Panc1 (cell line): ENCODE data around the gene RIOK2. TPM values are rescaled to one million over a fixed set of nuclear protein-coding genes. Genes with fewer than 3 reads are reported as not detected.
"Not testable (repeated sequence)": the region's sequence is repeated elsewhere in the genome, so short reads cannot be mapped to it uniquely, and the experiment has no call there.

ENCODE experiments used
- ATAC-seq: fragments of 200-7000 bp; cut with Tn5 transposase; 2 replicates; pipeline ENCODE4 v1.9.1; 2020; ENCODE audit warnings: mild to moderate bottlenecking, moderate library complexity
- BruUV-seq: library from RNA; stranded (reverse); fragments of 400-500 nt; replicated peaks from 2 replicates; lab custom pipeline; 2021; lab: Mats Ljungman, UMichigan
- CTCF ChIA-PET: fragments of 300-600 bp; sonication (Branson Sonifier 250); formaldehyde crosslinking; loops from one replicate; lab custom pipeline; 2022; ENCODE audit warnings: antibody characterized with exemption; lab: Charles Lee
- POLR2A ChIA-PET: fragments of 300-600 bp; sonication (Branson Sonifier 250); formaldehyde crosslinking; loops from one replicate; lab custom pipeline; 2022; ENCODE audit warnings: antibody characterized with exemption; lab: Charles Lee
- DNase-seq: peaks from one replicate; pipeline ENCODE4 v3.0.0-alpha.2; 2010; ENCODE audit warnings: low read depth, low spot score
- H3K27ac ChIP-seq: 2 replicates; pipeline ENCODE4 v1.5.1; 2011; ENCODE audit warnings: mild to moderate bottlenecking, low read length, inconsistent platforms
- H3K27me3 ChIP-seq: fragments of 200-500 bp; sonication (Bioruptor generic); 2 replicates; pipeline ENCODE4 v1.6.0; 2014; ENCODE audit warnings: low read length, inconsistent platforms; ENCODE audit not compliant: control insufficient read depth, insufficient read depth
- H3K36me3 ChIP-seq: fragments of 200-500 bp; sonication (Bioruptor generic); 2 replicates; pipeline ENCODE4 v1.5.1; 2014; ENCODE audit warnings: inconsistent platforms, mild to moderate bottlenecking, low read length, moderate library complexity; ENCODE audit not compliant: control insufficient read depth, insufficient read depth
- H3K4me1 ChIP-seq: 2 replicates; pipeline ENCODE4 v1.5.1; 2011; ENCODE audit warnings: inconsistent platforms, mild to moderate bottlenecking, low read length, moderate library complexity; ENCODE audit not compliant: control insufficient read depth, insufficient read depth
- H3K4me3 ChIP-seq, 2 experiments: 2 replicates each; pipeline ENCODE4 v1.5.1; 2011 to 2012; ENCODE audit warnings: low read depth in 2 of 2, low read length in 2 of 2, mild to moderate bottlenecking in 2 of 2, inconsistent platforms in 1 of 2, moderate library complexity in 1 of 2
- H3K9me3 ChIP-seq: fragments of 200-500 bp; sonication (Bioruptor generic); 2 replicates; pipeline ENCODE4 v1.5.1; 2014; ENCODE audit warnings: low read depth, mild to moderate bottlenecking, inconsistent platforms, low read length, moderate library complexity; ENCODE audit not compliant: control insufficient read depth, insufficient read depth
- CTCF ChIP-seq: fragments of 450-650 bp; IDR thresholded peaks from 2 replicates; pipeline ENCODE4 v1.5.1; 2017; ENCODE audit warnings: mild to moderate bottlenecking
- POLR2AphosphoS5 ChIP-seq: IDR thresholded peaks from 2 replicates; pipeline ENCODE4 v1.6.1; 2012; ENCODE audit warnings: mild to moderate bottlenecking, low read depth, low read length, moderate library complexity
- REST ChIP-seq, 2 experiments: IDR thresholded peaks; 2 replicates each; pipeline ENCODE4 v1.6.1; 2011 to 2012; ENCODE audit warnings: low read depth in 2 of 2, control low read depth in 1 of 2, low read length in 1 of 2, mild to moderate bottlenecking in 1 of 2, moderate library complexity in 1 of 2; ENCODE audit not compliant: insufficient read depth in 1 of 2
- SIN3A ChIP-seq: IDR thresholded peaks from 2 replicates; pipeline ENCODE4 v1.6.1; 2012; ENCODE audit warnings: low read depth, mild to moderate bottlenecking, low read length, moderate library complexity, borderline replicate concordance; ENCODE audit not compliant: insufficient read depth
- TCF7L2 ChIP-seq: IDR thresholded peaks from 2 replicates; pipeline ENCODE4 v1.6.1; 2011; ENCODE audit warnings: mild to moderate bottlenecking, low read depth, low read length, inconsistent platforms
- in situ Hi-C: cut with HindIII; loops from 2 replicates; pipeline ENCODE4 v1.10.0; 2016; ENCODE audit warnings: low sequenced_read_pairs, low pct_unique_long_range_greater_than_20kb
- intact Hi-C: fragments of 100-400 bp; cut with micrococcal nuclease; formaldehyde crosslinking; loops from one replicate; pipeline ENCODE4 v1.10.0; 2022; ENCODE audit not compliant: unreplicated experiment
- total RNA-seq: library from RNA; stranded (reverse); gene quantifications from one replicate; pipeline ENCODE4 v1.2.1, GENCODE V29; 2021; ENCODE audit not compliant: unreplicated experiment

RIOK2 gene
- total RNA-seq, 1 experiment from 2014 or later = 32.5 TPM

GRCh38 chr5:97141031-97141430, 42.0 kb downstream of the RIOK2 start:
- H3K36me3 ChIP-seq = no peaks in the 10 kb centered on the region
- ChIA-PET CTCF (interaction anchor here (0.6 kb wide), 1 partner anchor 272 kb away, joined by 3 read pairs; no protein-coding TSS in a partner anchor), POLR2A (no interaction called here)
- no peak for ATAC-seq
- DNase-seq = no peak
- H3K4me1 ChIP-seq = no peaks in the 10 kb centered on the region
- intact Hi-C loops (loop anchor here (10.0 kb wide), 2 partner anchors 96 to 146 kb away; no protein-coding TSS in a partner anchor), in situ Hi-C loops (no loop called here)
- peaks cover 10% of the 10 kb centered on the region for H3K27me3 ChIP-seq
- no peak overlapping the region for H3K4me3 ChIP-seq
- BruUV-seq = no TSS peak
- no peaks in the 10 kb centered on the region for H3K9me3 ChIP-seq
- H3K27ac ChIP-seq = no peak overlapping the region
- TF ChIP-seq REST (IDR thresholded peaks at IDR 0.05; ENCODE audit: insufficient read depth in 1 of 2, low read depth in 2 of 2, low read length in 1 of 2) = no peak
- no peak for TF ChIP-seq CTCF
- TF ChIP-seq POLR2AphosphoS5 = no peak
- TF ChIP-seq SIN3A = no peak
- no peak for TF ChIP-seq TCF7L2

GRCh38 chr5:97140250-97140649, 42.8 kb downstream of the RIOK2 start:
- ATAC-seq, H3K4me1 ChIP-seq, BruUV-seq, H3K9me3 ChIP-seq, H3K27ac ChIP-seq, H3K36me3 ChIP-seq, DNase-seq, in situ Hi-C loops, POLR2A ChIA-PET, H3K4me3 ChIP-seq: not testable (repeated sequence)
- CTCF ChIA-PET = interaction anchor here (0.6 kb wide), 1 partner anchor 271 kb away, joined by 3 read pairs; no protein-coding TSS in a partner anchor
- peaks cover 10% of the 10 kb centered on the region for H3K27me3 ChIP-seq
- intact Hi-C loops = loop anchor here (10.0 kb wide), 2 partner anchors 95 to 145 kb away; no protein-coding TSS in a partner anchor

GRCh38 chr5:97136475-97136874, 46.6 kb downstream of the RIOK2 start:
- Histone ChIP-seq H3K4me3 (no peak overlapping the region), H3K27me3 (peaks cover 8% of the 10 kb centered on the region), H3K4me1 (no peaks in the 10 kb centered on the region), H3K36me3 (no peaks in the 10 kb centered on the region), H3K27ac (no peak overlapping the region), H3K9me3 (no peaks in the 10 kb centered on the region)
- ATAC-seq (no peak), DNase-seq (no peak)
- BruUV-seq = no TSS peak
- intact Hi-C loops = no loop called here
- ChIA-PET POLR2A (no interaction called here), CTCF (no interaction called here)
- no peak for TF ChIP-seq POLR2AphosphoS5
- TF ChIP-seq SIN3A = no peak
- TF ChIP-seq REST (IDR thresholded peaks at IDR 0.05; ENCODE audit: insufficient read depth in 1 of 2, low read depth in 2 of 2, low read length in 1 of 2) = no peak
- no peak for TF ChIP-seq CTCF
- no peak for TF ChIP-seq TCF7L2
- in situ Hi-C loops = no loop called here
